Astrocyte (in vitro differentiated cells and primary cell): ENCODE data around the gene TBRG1. TPM values are rescaled to one million over a fixed set of nuclear protein-coding genes. Genes with fewer than 3 reads are reported as not detected.

Experiments
- DNase-seq: peaks from one replicate; pipeline ENCODE4 v3.0.0-alpha.2; 2010; ENCODE audit warnings: low read depth
- FAIRE-seq: peaks from 2 replicates; lab custom pipeline; 2011; peaks lifted over from hg19 to GRCh38; lab: Jason Lieb, UNC
- H2AFZ ChIP-seq: 2 replicates; pipeline ENCODE4 v1.6.0; 2012; ENCODE audit warnings: low read depth, low read length, inconsistent platforms
- H3K27ac ChIP-seq: 2 replicates; pipeline ENCODE4 v1.5.1; 2011; ENCODE audit warnings: low read depth, low read length, inconsistent platforms
- H3K27me3 ChIP-seq: 2 replicates; pipeline ENCODE4 v1.6.0; 2011; ENCODE audit warnings: low read length, inconsistent platforms; ENCODE audit not compliant: insufficient read depth
- H3K36me3 ChIP-seq: 2 replicates; pipeline ENCODE4 v1.5.1; 2011; ENCODE audit warnings: low read length, inconsistent platforms; ENCODE audit not compliant: insufficient read depth
- H3K4me1 ChIP-seq: 2 replicates; pipeline ENCODE4 v1.5.1; 2011; ENCODE audit warnings: low read length, inconsistent platforms; ENCODE audit not compliant: insufficient read depth
- H3K4me2 ChIP-seq: 2 replicates; pipeline ENCODE4 v1.6.0; 2012; ENCODE audit warnings: low read length, inconsistent platforms
- H3K4me3 ChIP-seq: 2 replicates; pipeline ENCODE4 v1.5.1; 2011; ENCODE audit warnings: low read depth, mild to moderate bottlenecking, low read length, inconsistent platforms; ENCODE audit not compliant: insufficient read depth
- H3K79me2 ChIP-seq: 2 replicates; pipeline ENCODE4 v1.6.0; 2012; ENCODE audit warnings: mild to moderate bottlenecking, low read length, inconsistent platforms; ENCODE audit not compliant: insufficient read depth
- H3K9ac ChIP-seq: 2 replicates; pipeline ENCODE4 v1.6.0; 2012; ENCODE audit warnings: mild to moderate bottlenecking, low read length, inconsistent platforms
- H3K9me3 ChIP-seq: 2 replicates; pipeline ENCODE4 v1.5.1; 2012; ENCODE audit warnings: low read depth, mild to moderate bottlenecking, low read length, inconsistent platforms; ENCODE audit not compliant: insufficient read depth
- H4K20me1 ChIP-seq: 2 replicates; pipeline ENCODE4 v1.6.0; 2012; ENCODE audit warnings: low read length, inconsistent platforms; ENCODE audit not compliant: insufficient read depth
- H3K27ac Mint-ChIP-seq: one replicate; pipeline ENCODE4 v1.8.0; 2021; ENCODE audit warnings: mild to moderate bottlenecking, mixed read lengths; ENCODE audit not compliant: unreplicated experiment
- H3K27me3 Mint-ChIP-seq: one replicate; pipeline ENCODE4 v1.8.0; 2021; ENCODE audit warnings: low read depth, mixed read lengths; ENCODE audit not compliant: unreplicated experiment
- H3K36me3 Mint-ChIP-seq: one replicate; pipeline ENCODE4 v1.8.0; 2021; ENCODE audit warnings: low read depth, mixed read lengths; ENCODE audit not compliant: unreplicated experiment
- H3K4me1 Mint-ChIP-seq: one replicate; pipeline ENCODE4 v1.8.0; 2021; ENCODE audit warnings: low read depth, mixed read lengths; ENCODE audit not compliant: unreplicated experiment
- H3K4me3 Mint-ChIP-seq: one replicate; pipeline ENCODE4 v1.8.0; 2021; ENCODE audit warnings: mild to moderate bottlenecking, moderate library complexity, mixed read lengths; ENCODE audit not compliant: unreplicated experiment
- H3K9me3 Mint-ChIP-seq: one replicate; pipeline ENCODE4 v1.8.0; 2021; ENCODE audit warnings: mild to moderate bottlenecking, mixed read lengths; ENCODE audit not compliant: unreplicated experiment
- EZH2 ChIP-seq: IDR thresholded peaks from 2 replicates; pipeline ENCODE4 v1.6.1; 2012; ENCODE audit warnings: mild to moderate bottlenecking, low read length, inconsistent platforms; ENCODE audit not compliant: insufficient read depth
- total RNA-seq: library from RNA; stranded (reverse); gene quantifications from 2 replicates; pipeline ENCODE4 v1.2.1, GENCODE V29; 2021
- TF ChIP-seq, protein P1 (sequence below): IDR thresholded peaks from 2 replicates; pipeline ENCODE4 v1.5.1; 2011; ENCODE audit warnings: low read depth, mild to moderate bottlenecking, inconsistent platforms, low read length, moderate library complexity; ENCODE audit not compliant: insufficient read depth

Gene TBRG1
- total RNA-seq, 1 donor from 2014 or later = 36.8 TPM

DNA sequence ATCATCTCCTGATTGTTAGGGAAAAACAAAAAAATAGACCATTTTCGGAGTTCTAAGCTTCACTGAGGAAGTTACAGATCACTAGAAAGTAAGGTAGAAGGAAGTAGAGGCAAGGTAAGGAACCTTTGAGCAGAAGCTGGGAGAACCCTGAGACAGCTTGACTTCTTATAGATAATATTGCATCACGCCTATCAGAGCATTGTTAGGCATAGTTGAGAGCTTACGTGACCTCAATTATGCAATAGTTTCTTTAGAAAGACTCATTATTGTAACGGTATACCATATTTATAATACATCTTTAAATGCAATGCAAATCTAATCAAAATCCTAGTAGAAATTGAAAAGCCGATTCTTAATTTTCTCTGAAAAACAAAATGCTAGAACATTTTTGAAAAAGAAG, 4.9 kb downstream of the TBRG1 start:
- H3K27me3 Mint-ChIP-seq = no peaks in the 10 kb centered on the region
- Histone ChIP-seq H4K20me1 (peaks cover 51% of the 10 kb centered on the region), H3K36me3 (peaks cover 40% of the 10 kb centered on the region), H3K27me3 (no peaks in the 10 kb centered on the region), H3K9ac (no peak overlapping the region), H3K79me2 (peaks cover 49% of the 10 kb centered on the region), H3K9me3 (no peaks in the 10 kb centered on the region), H2AFZ (no peak overlapping the region), H3K27ac (no peak overlapping the region), H3K4me1 (peaks cover 11% of the 10 kb centered on the region), H3K4me2 (no peak overlapping the region), H3K4me3 (no peak overlapping the region)
- H3K36me3 Mint-ChIP-seq = peaks cover 14% of the 10 kb centered on the region
- H3K27ac Mint-ChIP-seq = no peak overlapping the region
- DNase-seq = no peak
- no peak for FAIRE-seq
- H3K4me3 Mint-ChIP-seq = no peak overlapping the region
- no peak for TF ChIP-seq EZH2
- TF ChIP-seq, protein P1, sequence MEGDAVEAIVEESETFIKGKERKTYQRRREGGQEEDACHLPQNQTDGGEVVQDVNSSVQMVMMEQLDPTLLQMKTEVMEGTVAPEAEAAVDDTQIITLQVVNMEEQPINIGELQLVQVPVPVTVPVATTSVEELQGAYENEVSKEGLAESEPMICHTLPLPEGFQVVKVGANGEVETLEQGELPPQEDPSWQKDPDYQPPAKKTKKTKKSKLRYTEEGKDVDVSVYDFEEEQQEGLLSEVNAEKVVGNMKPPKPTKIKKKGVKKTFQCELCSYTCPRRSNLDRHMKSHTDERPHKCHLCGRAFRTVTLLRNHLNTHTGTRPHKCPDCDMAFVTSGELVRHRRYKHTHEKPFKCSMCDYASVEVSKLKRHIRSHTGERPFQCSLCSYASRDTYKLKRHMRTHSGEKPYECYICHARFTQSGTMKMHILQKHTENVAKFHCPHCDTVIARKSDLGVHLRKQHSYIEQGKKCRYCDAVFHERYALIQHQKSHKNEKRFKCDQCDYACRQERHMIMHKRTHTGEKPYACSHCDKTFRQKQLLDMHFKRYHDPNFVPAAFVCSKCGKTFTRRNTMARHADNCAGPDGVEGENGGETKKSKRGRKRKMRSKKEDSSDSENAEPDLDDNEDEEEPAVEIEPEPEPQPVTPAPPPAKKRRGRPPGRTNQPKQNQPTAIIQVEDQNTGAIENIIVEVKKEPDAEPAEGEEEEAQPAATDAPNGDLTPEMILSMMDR = no peak
- H3K9me3 Mint-ChIP-seq = no peaks in the 10 kb centered on the region
- H3K4me1 Mint-ChIP-seq = peaks cover 4% of the 10 kb centered on the region

DNA sequence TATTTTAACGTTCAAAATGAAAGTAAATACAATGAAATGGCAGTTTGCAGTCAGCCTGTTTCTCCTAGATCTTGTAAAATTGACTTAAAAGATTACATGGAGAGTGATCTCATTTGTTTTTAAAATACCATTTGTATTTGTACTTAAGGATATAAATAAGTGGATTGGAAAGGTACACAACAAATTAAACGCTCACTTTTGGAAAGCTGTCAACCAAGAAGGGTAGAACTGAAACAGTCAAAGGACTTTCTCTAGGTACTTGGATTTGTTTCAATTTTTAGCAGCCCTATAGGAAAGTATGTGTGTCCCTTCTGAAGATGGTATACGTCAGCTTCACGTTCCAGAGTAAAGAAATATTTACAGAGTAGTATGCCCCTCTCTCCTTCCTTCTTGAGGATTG, 7.3 kb downstream of the TBRG1 start:
- H3K79me2 ChIP-seq = peaks cover 26% of the 10 kb centered on the region
- FAIRE-seq = no peak
- no peak overlapping the region for H3K4me2 ChIP-seq
- no peaks in the 10 kb centered on the region for H3K9me3 Mint-ChIP-seq
- no peak overlapping the region for H3K9ac ChIP-seq
- H3K27me3 ChIP-seq = no peaks in the 10 kb centered on the region
- no peak overlapping the region for H3K4me3 Mint-ChIP-seq
- no peaks in the 10 kb centered on the region for H3K9me3 ChIP-seq
- H3K4me3 ChIP-seq = no peak overlapping the region
- no peak for DNase-seq
- H4K20me1 ChIP-seq = peaks cover 41% of the 10 kb centered on the region
- H3K27me3 Mint-ChIP-seq = no peaks in the 10 kb centered on the region
- H3K4me1 Mint-ChIP-seq = peaks cover 4% of the 10 kb centered on the region
- H3K36me3 Mint-ChIP-seq = peaks cover 14% of the 10 kb centered on the region
- no peak overlapping the region for H3K27ac ChIP-seq
- TF ChIP-seq EZH2 = no peak
- TF ChIP-seq, protein P1 = no peak
- no peak overlapping the region for H3K27ac Mint-ChIP-seq
- H3K36me3 ChIP-seq = peaks cover 50% of the 10 kb centered on the region
- no peak overlapping the region for H2AFZ ChIP-seq
- H3K4me1 ChIP-seq = no peaks in the 10 kb centered on the region

- Mint-ChIP-seq H3K4me3 (no peak overlapping the region), H3K27ac (no peak overlapping the region)
- H3K36me3 ChIP-seq = peaks cover 45% of the 10 kb centered on the region
Observed at GRCh38 chr11:124633355-124633754, 10.7 kb downstream of the TBRG1 start.

More at GRCh38 chr11:124633355-124633754, 10.7 kb downstream of the TBRG1 start:
- H2AFZ ChIP-seq = no peak overlapping the region
- no peaks in the 10 kb centered on the region for H3K27me3 ChIP-seq
- peak; percentile 20 for FAIRE-seq
- no peak for DNase-seq
- H3K9me3 ChIP-seq = no peaks in the 10 kb centered on the region
- no peak overlapping the region for H3K4me3 ChIP-seq
- Mint-ChIP-seq H3K9me3 (no peaks in the 10 kb centered on the region), H3K27me3 (no peaks in the 10 kb centered on the region), H3K36me3 (peaks cover 10% of the 10 kb centered on the region), H3K4me1 (no peaks in the 10 kb centered on the region)
- peaks cover 18% of the 10 kb centered on the region for H4K20me1 ChIP-seq
- no peak overlapping the region for H3K9ac ChIP-seq
- no peak overlapping the region for H3K4me2 ChIP-seq
- TF ChIP-seq EZH2 = no peak
- TF ChIP-seq, protein P1 = peak; percentile 42
- no peaks in the 10 kb centered on the region for H3K4me1 ChIP-seq
- no peaks in the 10 kb centered on the region for H3K79me2 ChIP-seq
- H3K27ac ChIP-seq = no peak overlapping the region
